Myometrial cell (primary cell): Measurements from ENCODE around the gene CUTA. TPM values are rescaled to one million over a fixed set of nuclear protein-coding genes. Genes with fewer than 3 reads are reported as not detected.

Experiments used
- total RNA-seq: library from RNA; depleted of rRNA; stranded (reverse); fragments of >200 nt; gene quantifications from 2 replicates; pipeline ENCODE4 v1.2.3, GENCODE V29; 2015

Gene CUTA
- total RNA-seq, result 249 and 321 TPM in 2 replicates

GRCh38 chr6:33417903-33418689 is at the start of gene CUTA:
Gene CUTA (minus strand): TSS chr6:33418107. CDS start chr6:33418000, 107 bp downstream.

GRCh38 chr6:33454009-33454946 is 36.4 kb upstream of the CUTA start, which contains the start of gene ZBTB9:
Gene ZBTB9 (plus strand): TSS chr6:33454576. CDS start chr6:33455101, 525 bp downstream.

GRCh38 chr6:33419580-33420490 is 1.9 kb upstream of the CUTA start, which contains the start of gene SYNGAP1:
Gene SYNGAP1 (plus strand): TSS chr6:33420065. CDS start chr6:33420265, 200 bp downstream.

GRCh38 chr6:33410711-33411631 is 6.9 kb downstream of the CUTA start, which contains the start of gene PHF1:
Gene PHF1 (plus strand): TSS chr6:33411014. CDS start chr6:33412264, 1,250 bp downstream.

GRCh38 chr6:33391278-33391921 is 26.5 kb downstream of the CUTA start, which contains the start of gene KIFC1:
Gene KIFC1 (plus strand): TSS chr6:33391823. CDS start chr6:33391986, 163 bp downstream.

Other genes starting within 250 kb of the CUTA start
- gene COL11A2, start 225.6 kb downstream of the CUTA start, total RNA-seq, result under 0.01 TPM in 1 of 2 replicates, not detected in the other
- gene RXRB, start 217.4 kb downstream of the CUTA start, total RNA-seq, result 16.1 and 21.6 TPM in 2 replicates
- 191 and 219 TPM in 2 replicates for gene SLC39A7, start 217.2 kb downstream of the CUTA start, total RNA-seq
- gene HSD17B8, start 213.5 kb downstream of the CUTA start, total RNA-seq, result 1.6 and 4.0 TPM in 2 replicates
- gene RING1, start 209.6 kb downstream of the CUTA start, total RNA-seq, result 11.5 and 15.6 TPM in 2 replicates
- 36.7 and 45.3 TPM in 2 replicates for gene VPS52, start 146.2 kb downstream of the CUTA start, total RNA-seq
- gene RPS18, start 146.0 kb downstream of the CUTA start, total RNA-seq, result 4,481 and 4,999 TPM in 2 replicates
- gene B3GALT4, start 141.0 kb downstream of the CUTA start, total RNA-seq, result 5.7 and 11.0 TPM in 2 replicates
- 84.2 and 89.9 TPM in 2 replicates for gene WDR46, start 128.9 kb downstream of the CUTA start, total RNA-seq
- gene PFDN6, start 128.5 kb downstream of the CUTA start, total RNA-seq, result 58.7 and 93.4 TPM in 2 replicates
- gene RGL2, start 119.2 kb downstream of the CUTA start, total RNA-seq, result 32.6 and 37.4 TPM in 2 replicates
- gene TAPBP, start 104.0 kb downstream of the CUTA start, total RNA-seq, result 100 and 104 TPM in 2 replicates
- gene ZBTB22, start 100.4 kb downstream of the CUTA start, total RNA-seq, result 14.4 and 23.1 TPM in 2 replicates
- 46.3 and 52.8 TPM in 2 replicates for gene DAXX, start 95.1 kb downstream of the CUTA start, total RNA-seq
- gene KIFC1, start 26.3 kb downstream of the CUTA start, total RNA-seq, result 29.8 and 33.4 TPM in 2 replicates
- gene PHF1, start 7.1 kb downstream of the CUTA start, total RNA-seq, result 31.7 and 34.0 TPM in 2 replicates
- gene SYNGAP1, start 2.0 kb upstream of the CUTA start, total RNA-seq, result 4.1 and 4.3 TPM in 2 replicates
- 4.3 and 8.6 TPM in 2 replicates for gene ZBTB9, start 36.5 kb upstream of the CUTA start, total RNA-seq
- 13.8 and 14.7 TPM in 2 replicates for gene BAK1, start 162.2 kb upstream of the CUTA start, total RNA-seq
- 31.7 and 31.9 TPM in 2 replicates for gene ITPR3, start 203.2 kb upstream of the CUTA start, total RNA-seq